Measurements from ENCODE around the gene GPATCH2.

GRCh38 chr1:217553949-217554509, 76.9 kb downstream of the GPATCH2 start:
- no peak for TF ChIP-seq GATA3 (IDR thresholded peaks at IDR 0.05; ENCODE audit: low read depth, low read length)
- no peak for TF ChIP-seq GATA2 (IDR thresholded peaks at IDR 0.05; ENCODE audit: low read depth, low read length)
